Measurements from ENCODE around the gene LGR4.
A peak's percentile ranks its signal among the peaks of the same experiment; 100 is the strongest.

LGR4 gene

DNA sequence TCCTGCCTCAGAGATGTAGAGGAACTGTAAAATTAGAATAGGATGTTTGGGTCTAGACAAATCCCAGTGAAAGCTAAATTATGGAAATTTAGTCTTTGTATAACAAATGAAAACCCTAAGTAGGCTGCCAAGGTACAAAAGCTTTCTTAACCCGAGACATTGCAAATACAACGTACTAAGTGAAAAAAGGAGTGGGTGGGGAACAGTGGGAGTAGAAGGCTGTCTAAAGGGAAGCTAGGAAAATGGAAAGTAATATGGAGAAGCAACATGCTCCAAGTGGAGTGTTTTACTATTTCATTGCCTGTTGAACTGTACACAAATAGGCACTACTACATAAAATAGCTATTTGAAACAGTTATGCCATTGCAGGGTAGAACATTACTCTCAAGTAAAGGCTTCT, 40.8 kb upstream of the LGR4 start:
- H3K4me3 ChIP-seq (ENCODE audit: low read depth, low read length), result no peak overlapping the region
- no peak for DNase-seq
- no peaks in the 10 kb centered on the region for H3K4me1 ChIP-seq
- no peaks in the 10 kb centered on the region for H3K9me3 ChIP-seq
- TF ChIP-seq CTCF (IDR thresholded peaks at IDR 0.05; ENCODE audit: low read depth, low read length), result no peak
- H3K36me3 ChIP-seq, result no peaks in the 10 kb centered on the region
- no peaks in the 10 kb centered on the region for H3K27me3 ChIP-seq

DNA sequence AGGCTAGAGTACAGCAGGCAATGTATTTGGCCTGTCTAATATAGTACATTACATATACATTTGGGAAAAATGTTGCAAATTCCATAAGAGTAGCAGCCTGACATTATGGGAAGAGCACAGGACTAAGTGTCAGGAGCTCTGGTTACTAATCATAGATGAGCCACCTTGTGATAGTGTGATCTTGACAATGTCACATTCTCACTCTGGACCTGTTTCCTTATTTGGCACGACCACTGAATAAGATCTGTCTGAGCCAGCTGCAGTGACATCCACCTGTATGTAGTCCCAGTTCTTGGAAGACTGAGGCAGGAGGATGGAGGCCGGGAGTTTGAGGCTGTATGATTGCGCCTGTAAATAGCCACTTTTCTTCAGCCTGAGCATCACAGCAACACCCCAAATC, 39.6 kb upstream of the LGR4 start:
- Histone ChIP-seq H3K4me1 (no peaks in the 10 kb centered on the region), H3K9me3 (no peaks in the 10 kb centered on the region), H3K27me3 (no peaks in the 10 kb centered on the region), H3K4me3 (ENCODE audit: low read depth, low read length) (no peak overlapping the region), H3K36me3 (no peaks in the 10 kb centered on the region)
- TF ChIP-seq CTCF (IDR thresholded peaks at IDR 0.05; ENCODE audit: low read depth, low read length), result no peak
- DNase-seq, result no peak

- no peaks in the 10 kb centered on the region for H3K36me3 ChIP-seq
- no peak for TF ChIP-seq CTCF (IDR thresholded peaks at IDR 0.05; ENCODE audit: low read depth, low read length)
These were observed 37.3 kb upstream of the LGR4 start for GRCh38 chr11:27509908-27510307.

DNA sequence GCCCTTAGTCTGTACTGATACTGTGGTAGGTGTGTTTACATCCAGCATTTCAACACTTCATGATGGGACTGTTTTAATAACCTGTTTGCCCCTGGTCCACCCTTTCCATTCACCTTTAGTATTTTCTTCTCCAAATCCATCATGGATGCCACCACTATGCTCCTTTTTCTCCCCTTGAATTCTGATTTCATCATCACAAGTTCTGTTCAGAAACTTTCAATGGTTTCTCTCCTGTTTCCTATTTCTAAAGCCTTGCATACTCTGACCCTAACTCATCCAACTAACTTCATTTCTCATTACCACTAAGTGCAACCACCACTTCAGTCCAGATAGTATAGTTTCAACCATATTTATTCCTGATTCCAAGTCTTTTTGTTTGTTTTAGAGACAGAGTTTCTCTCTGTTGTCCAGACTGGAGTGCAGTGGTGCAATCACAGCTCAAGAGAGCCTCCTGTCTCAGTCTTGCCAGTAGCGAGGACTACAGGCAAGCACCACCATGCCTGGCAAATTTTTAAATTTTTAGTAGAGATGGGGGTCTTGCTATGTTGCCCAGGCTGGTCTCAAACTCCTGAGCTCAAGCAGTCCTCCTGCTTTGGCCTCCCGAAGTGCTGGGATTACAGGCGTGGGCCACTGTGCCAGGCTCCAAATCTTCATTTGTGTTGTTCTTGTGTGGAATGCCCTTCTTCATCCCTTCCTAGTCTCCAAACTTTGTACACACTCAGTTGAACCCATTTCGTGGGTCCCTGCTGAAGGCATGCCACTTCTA, 35.1 kb upstream of the LGR4 start:
- H3K4me1 ChIP-seq, result no peaks in the 10 kb centered on the region
- no peak for TF ChIP-seq CTCF (IDR thresholded peaks at IDR 0.05; ENCODE audit: low read depth, low read length)

More at GRCh38 chr11:27509908-27510307, 37.3 kb upstream of the LGR4 start:
- no peaks in the 10 kb centered on the region for H3K4me1 ChIP-seq
- no peak for DNase-seq
- no peaks in the 10 kb centered on the region for H3K9me3 ChIP-seq
- H3K4me3 ChIP-seq (ENCODE audit: low read depth, low read length), result no peak overlapping the region
- H3K27me3 ChIP-seq, result no peaks in the 10 kb centered on the region

GRCh38 chr11:27506200-27507182, 33.9 kb upstream of the LGR4 start, which contains the start of gene LIN7C:
LIN7C (minus strand) TSS chr11:27506769; CDS start chr11:27506752, 17 bp downstream.
- Histone ChIP-seq H3K9me3 (no peaks in the 10 kb centered on the region), H3K27me3 (no peaks in the 10 kb centered on the region), H3K4me1 (no peaks in the 10 kb centered on the region), H3K36me3 (no peaks in the 10 kb centered on the region), H3K4me3 (ENCODE audit: low read depth, low read length) (peak within 1 kb of the TSS; percentile 77)
- no peak for TF ChIP-seq CTCF (IDR thresholded peaks at IDR 0.05; ENCODE audit: low read depth, low read length)
- DNase-seq, result peak; percentile 90

More for the DNA sequence above, 35.1 kb upstream of the LGR4 start:
- no peak for DNase-seq
- H3K36me3 ChIP-seq, result no peaks in the 10 kb centered on the region
- no peaks in the 10 kb centered on the region for H3K27me3 ChIP-seq
- H3K9me3 ChIP-seq, result no peaks in the 10 kb centered on the region
- H3K4me3 ChIP-seq (ENCODE audit: low read depth, low read length), result peak overlapping the region; percentile 77

Measured in BE2C (cell line).